ENCODE results near the gene DOCK8.

DOCK8 gene

DNA sequence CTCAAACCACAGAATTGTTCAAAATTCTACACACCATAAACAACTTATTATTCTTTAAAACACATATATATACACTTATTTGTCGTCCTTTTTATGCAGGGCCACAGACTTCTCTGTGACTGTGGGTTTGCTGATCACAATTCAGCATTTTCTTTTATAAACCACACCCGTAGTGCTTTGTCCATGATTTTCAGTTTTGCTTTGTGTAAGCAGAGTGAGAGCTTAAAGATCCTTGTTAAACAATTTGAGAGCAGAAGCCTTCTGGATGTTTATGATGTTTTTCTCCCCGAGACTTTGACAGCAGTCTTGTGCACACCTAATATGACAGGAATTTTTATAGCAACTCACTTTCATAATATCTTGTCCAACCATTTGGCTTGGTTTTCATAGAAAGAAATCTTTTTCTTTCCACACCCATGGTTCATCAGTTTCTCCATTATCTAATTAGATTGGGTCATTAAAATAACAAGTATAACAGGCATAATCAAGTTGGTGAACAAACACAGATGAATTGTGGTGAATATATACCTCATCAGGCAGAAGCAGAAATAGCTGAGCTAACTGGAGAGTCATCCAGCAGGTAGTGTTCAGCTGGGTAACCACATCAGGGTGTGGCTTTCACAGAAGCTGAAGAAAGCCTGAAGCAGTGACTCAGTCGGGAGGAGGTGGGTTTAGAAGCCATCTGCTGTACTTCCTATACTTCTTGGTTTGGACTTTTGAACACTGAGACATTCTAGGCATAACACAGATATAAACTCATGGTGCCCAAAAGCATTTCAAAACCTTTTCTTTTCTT lies 232.8 kb downstream of the DOCK8 start:
- no peak for FAIRE-seq

DNA sequence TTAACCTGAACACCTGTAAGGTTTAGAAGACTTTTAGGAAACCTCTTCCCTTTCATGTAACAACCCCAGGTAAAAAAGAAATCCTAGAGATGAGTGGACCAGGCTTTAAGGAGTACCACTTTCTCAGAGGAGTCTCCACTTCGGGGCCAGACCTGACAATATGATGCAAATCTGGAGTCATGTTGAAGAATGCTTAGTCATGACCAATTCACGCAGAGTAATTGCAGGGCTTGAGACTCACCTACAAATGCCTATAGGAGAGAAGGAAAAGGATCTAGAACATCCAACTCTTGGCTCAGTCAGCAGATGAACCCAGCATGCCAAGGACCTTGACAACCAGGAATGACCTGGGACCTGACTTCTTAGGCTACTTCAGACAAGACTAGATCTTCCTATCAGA lies 235.4 kb downstream of the DOCK8 start:
- DNase-seq (ENCODE audit: insufficient read length, low spot score) (no peak), FAIRE-seq (no peak)
- TF ChIP-seq, protein P1, sequence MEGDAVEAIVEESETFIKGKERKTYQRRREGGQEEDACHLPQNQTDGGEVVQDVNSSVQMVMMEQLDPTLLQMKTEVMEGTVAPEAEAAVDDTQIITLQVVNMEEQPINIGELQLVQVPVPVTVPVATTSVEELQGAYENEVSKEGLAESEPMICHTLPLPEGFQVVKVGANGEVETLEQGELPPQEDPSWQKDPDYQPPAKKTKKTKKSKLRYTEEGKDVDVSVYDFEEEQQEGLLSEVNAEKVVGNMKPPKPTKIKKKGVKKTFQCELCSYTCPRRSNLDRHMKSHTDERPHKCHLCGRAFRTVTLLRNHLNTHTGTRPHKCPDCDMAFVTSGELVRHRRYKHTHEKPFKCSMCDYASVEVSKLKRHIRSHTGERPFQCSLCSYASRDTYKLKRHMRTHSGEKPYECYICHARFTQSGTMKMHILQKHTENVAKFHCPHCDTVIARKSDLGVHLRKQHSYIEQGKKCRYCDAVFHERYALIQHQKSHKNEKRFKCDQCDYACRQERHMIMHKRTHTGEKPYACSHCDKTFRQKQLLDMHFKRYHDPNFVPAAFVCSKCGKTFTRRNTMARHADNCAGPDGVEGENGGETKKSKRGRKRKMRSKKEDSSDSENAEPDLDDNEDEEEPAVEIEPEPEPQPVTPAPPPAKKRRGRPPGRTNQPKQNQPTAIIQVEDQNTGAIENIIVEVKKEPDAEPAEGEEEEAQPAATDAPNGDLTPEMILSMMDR (IDR thresholded peaks at IDR 0.05; ENCODE audit: insufficient read depth, missing control alignments): no peak

More for the DNA sequence above, 232.8 kb downstream of the DOCK8 start:
- DNase-seq (ENCODE audit: insufficient read length, low spot score): no peak
- TF ChIP-seq, protein P1 (IDR thresholded peaks at IDR 0.05; ENCODE audit: insufficient read depth, missing control alignments): no peak

- TF ChIP-seq, protein P1 (IDR thresholded peaks at IDR 0.05; ENCODE audit: insufficient read depth, missing control alignments): no peak
- DNase-seq (ENCODE audit: insufficient read length, low spot score): no peak
- no peak for FAIRE-seq
These were observed 235.9 kb downstream of the DOCK8 start for GRCh38 chr9:450561-450960.

- FAIRE-seq (no peak), DNase-seq (ENCODE audit: insufficient read length, low spot score) (no peak)
- TF ChIP-seq, protein P1 (IDR thresholded peaks at IDR 0.05; ENCODE audit: insufficient read depth, missing control alignments): no peak
These were observed 239.2 kb downstream of the DOCK8 start for GRCh38 chr9:453832-454231.

DNA sequence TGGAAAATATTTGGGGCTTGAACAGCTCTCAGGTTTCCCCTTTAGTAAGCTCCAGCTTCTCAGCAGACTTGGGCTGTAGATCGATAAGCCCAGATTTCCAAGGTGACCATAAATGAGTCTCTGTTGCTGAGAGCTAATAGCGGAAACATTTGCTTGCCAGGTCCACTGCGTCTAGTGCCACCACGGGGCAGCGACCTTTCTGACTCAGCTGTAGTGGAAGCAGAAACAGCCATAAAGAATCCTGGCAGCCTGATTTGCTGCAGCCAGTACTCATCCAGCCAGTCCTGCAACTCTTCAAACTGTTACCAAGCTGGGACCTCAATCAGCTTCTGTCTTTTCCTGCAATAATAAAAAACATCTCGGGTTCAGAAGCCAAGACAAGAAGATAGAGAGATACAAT lies 241.7 kb downstream of the DOCK8 start:
- FAIRE-seq (no peak), DNase-seq (ENCODE audit: insufficient read length, low spot score) (no peak)
- TF ChIP-seq, protein P1 (IDR thresholded peaks at IDR 0.05; ENCODE audit: insufficient read depth, missing control alignments): no peak

DNA sequence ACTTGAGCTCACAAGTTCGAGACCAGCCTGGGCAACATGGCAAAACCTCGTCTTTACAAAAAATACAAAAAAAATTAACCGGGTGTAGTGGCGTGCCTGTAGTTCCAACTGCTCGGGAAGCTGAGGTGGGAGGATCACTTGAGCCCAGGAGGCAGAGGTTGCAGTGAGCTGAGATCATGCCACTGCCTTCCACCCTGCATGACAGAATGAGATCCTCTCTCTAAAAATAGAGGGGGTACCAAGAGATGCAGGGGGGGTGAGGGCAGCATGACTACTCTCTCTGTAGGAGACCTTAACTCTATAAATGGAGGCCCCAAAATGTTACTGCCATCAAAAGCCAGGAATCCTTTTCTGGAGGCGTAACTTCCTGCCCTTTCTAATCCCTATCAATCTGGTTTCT lies 243.9 kb downstream of the DOCK8 start:
- TF ChIP-seq, protein P1 (IDR thresholded peaks at IDR 0.05; ENCODE audit: insufficient read depth, missing control alignments): no peak
- FAIRE-seq (no peak), DNase-seq (ENCODE audit: insufficient read length, low spot score) (no peak)
